Dedifferentiated amniotic fluid mesenchymal stem cell (primary cell): ENCODE data around the gene PSENEN.
"Not testable (repeated sequence)": the region's sequence is repeated elsewhere in the genome, so short reads cannot be mapped to it uniquely, and the experiment has no call there.

Source experiments
- DNase-seq: peaks from one replicate; pipeline ENCODE4 v3.0.0-alpha.2; 2016; ENCODE audit errors: extremely low spot score

The PSENEN gene

GRCh38 chr19:35788205-35788960, 42.9 kb downstream of the PSENEN start:
- no peak for DNase-seq

- DNase-seq, result no peak
Measured at GRCh38 chr19:35789195-35789977, 43.9 kb downstream of the PSENEN start.

- no peak for DNase-seq
Measured at GRCh38 chr19:35789978-35790944, 44.8 kb downstream of the PSENEN start.

DNA sequence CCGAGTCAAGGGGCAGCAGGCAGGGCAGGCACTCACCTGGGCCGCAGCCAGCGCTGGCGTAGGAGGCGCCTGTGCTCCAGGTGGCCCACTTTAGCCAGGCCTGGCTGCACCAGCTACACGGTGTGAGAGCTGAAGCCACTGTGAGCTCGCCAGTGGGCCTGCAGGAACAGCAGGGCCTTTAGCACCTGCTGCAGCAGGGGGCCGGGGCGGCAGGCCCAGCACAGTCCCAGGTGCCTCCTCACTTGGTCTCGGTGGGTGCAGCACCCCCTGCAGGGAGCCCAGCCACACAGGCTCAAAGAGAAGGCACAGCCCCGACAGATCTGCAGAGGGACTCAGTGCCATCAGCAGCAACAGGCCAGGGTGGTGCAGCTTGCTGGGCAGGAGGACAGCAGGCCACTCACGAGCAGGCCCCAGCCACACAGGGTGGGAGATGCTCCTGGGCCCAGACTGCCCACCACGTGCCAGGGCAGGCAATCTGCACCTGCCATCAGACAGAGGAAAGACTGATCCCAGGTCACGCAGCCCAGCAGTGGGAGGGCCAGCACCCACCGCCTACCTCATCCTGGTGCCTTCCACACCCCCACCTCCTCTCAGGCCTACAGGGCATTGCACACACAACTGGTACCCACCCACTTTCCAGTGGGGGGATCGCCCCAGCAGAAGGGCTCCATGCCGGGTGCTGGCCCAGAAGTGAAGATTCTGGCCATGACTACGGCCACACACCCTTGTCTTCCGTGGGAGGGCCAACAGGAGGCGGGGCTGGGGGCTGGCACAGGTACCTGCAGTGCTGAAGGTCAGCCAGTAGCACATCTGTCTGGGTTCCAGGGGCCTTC, 45.7 kb downstream of the PSENEN start:
- DNase-seq, result no peak

GRCh38 chr19:35791814-35792279, 46.4 kb downstream of the PSENEN start:
- no peak for DNase-seq

DNA sequence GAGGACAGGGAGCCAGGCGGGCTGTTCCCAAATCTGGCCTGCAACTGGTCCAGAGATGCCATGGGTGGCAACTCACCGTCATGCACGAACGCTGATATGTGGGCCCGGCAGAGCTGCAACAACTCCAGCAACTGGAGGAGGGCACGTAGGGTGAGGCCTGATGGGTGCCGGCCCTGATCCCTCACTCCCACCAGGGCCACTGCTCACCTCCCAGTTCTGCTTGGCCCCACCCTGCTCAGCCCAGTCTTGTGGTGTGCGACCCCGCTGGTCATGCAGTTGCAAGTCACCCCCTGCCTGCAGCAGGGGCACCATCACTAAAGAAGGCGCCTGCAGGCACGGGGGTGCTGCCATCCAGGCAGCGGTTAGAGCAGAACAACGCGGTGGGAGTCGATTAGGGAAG, 46.9 kb downstream of the PSENEN start:
- no peak for DNase-seq

- no peak for DNase-seq
Measured at GRCh38 chr19:35792888-35793287, 47.4 kb downstream of the PSENEN start.

DNA sequence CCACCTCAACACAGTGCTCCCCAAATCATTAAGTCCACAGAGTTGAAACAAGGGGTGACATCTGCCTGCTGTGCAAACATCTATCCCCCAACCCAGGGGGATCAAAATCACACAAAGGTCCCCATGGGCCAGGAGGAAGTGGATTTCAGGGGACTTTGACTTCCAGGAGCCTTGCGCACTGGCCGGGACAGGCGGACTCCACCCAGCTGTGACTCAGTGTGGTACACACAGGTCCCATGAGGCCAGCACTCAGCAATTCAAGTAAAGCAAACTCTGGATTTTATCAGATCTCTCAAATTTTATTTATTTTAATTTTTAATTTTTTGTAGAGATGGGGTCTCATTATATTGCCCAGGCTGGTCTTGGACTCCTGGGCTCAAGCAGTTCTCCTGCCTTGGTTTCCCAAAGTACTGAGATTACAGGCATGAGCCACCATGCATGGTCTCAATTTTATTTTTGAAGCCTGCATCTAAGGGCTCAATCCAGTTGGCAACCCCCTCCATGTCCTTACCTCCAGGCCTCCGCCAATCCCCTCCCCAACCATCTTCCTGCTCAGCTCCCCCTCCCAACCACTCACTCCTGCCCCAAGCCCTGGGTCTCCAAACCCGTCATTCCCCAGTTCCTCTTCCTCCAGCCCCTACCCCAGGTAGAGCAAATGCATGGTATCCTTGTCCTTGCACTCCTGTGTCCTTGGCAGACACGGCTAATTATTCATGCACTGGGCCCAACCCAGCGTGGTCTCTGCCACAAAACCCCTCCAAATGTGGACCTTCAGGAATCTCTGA, 48.1 kb downstream of the PSENEN start:
- no peak for DNase-seq

DNA sequence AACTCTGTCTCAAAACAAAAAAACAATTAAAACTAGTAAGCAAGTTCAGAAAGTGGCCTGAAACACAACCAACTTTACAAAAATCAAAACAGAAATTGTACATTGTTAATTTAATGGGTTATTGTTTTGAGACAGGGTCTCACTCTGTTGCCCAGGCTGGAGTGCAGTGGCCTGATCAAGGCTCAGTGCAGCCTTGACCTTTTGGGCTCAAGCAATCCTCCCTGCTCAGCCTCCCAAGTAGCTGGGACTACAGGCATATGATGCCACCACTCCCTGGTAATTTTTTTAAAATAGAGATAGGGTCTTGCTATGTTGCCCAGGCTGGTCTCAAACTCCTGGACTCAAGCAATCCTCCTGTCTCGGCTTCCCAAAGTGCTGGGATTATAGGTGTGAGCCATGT, 50.1 kb downstream of the PSENEN start:
- not testable (repeated sequence) for DNase-seq
